WTC11 (cell line): ENCODE measurements around the gene PRKN.

Experiments
- CTCF ChIP-seq: fragments of 200-600 bp; IDR thresholded peaks from 2 replicates; pipeline ENCODE4 v1.8.0; 2022; ENCODE audit warnings: antibody characterized with exemption
- IRF1 ChIP-seq: sonication (generic); formaldehyde crosslinking; IDR thresholded peaks from 2 replicates; pipeline ENCODE4 v1.8.0; 2023; ENCODE audit warnings: missing genetic modification reagents

DNA sequence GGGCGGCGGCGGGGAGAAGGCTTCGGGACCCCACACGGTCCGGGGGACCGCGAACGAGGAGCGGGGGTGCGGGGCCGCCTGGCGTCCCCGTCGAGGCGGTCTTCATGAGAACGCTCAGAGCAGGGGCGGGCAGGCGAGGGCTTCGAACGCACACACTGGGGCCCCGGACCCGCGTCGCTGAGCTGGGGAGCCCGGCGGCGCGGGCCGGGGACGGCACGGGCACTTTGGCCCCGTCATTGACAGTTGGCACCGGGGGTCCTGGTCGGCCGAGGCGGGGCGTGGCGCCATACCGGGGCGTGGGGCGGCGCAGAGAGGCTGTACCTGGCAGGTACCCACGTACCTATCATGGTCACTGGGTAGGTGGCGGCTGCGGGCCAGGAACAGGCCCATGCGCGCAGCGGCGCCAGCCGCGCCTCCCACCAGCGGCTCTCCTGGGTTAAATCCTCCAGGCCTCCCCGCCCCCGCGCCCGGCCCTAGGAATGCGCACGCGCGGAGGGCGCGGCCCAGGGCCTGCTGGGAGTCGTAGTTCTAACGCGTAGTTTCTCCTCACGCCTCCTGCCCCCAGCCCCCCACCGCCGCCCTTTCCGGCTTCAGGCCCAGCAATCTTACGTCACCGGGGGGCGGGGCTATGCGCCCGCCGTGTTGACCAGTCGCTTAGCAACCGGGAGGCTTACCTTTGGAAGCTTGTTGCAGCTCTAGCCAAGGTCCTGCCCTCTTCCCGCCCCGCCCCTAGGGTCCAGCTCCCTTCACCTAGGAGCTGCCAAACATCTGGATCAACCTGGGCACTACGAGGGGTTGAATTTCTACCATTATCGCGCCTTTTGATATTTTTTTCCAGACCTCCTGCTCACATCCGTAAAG, at the start of gene PRKN, which contains the start of gene PACRG:
- TF ChIP-seq CTCF (no peak), IRF1 (0 out of 2 replicates have a peak, but pooled peaks have one; percentile 30)
